ENCODE results near the gene LINGO3. TPM values are rescaled to one million over a fixed set of nuclear protein-coding genes. Genes with fewer than 3 reads are reported as not detected.

LINGO3 gene
- total RNA-seq, 2 donors from 2014 or later, result 0.20 to 1.0 TPM

GRCh38 chr19:2291185-2291751 is 16.7 kb downstream of the LINGO3 start:
- H3K36me3 ChIP-seq (ENCODE audit: control insufficient read depth, insufficient read depth, low read length), result no peaks in the 10 kb centered on the region
- no peak overlapping the region for H3K9ac ChIP-seq (ENCODE audit: extremely low read depth, low read length, poor library complexity, severe bottlenecking)
- Mint-ChIP-seq H3K27ac (no peak overlapping the region), H3K4me1 (no peaks in the 10 kb centered on the region), H3K27me3 (ENCODE audit: insufficient read depth) (peaks cover 93% of the 10 kb centered on the region), H3K36me3 (ENCODE audit: low read depth) (peaks cover 3% of the 10 kb centered on the region), H3K4me3 (peak overlapping the region; percentile 43), H3K9me3 (no peaks in the 10 kb centered on the region)
- TF ChIP-seq, protein P1, sequence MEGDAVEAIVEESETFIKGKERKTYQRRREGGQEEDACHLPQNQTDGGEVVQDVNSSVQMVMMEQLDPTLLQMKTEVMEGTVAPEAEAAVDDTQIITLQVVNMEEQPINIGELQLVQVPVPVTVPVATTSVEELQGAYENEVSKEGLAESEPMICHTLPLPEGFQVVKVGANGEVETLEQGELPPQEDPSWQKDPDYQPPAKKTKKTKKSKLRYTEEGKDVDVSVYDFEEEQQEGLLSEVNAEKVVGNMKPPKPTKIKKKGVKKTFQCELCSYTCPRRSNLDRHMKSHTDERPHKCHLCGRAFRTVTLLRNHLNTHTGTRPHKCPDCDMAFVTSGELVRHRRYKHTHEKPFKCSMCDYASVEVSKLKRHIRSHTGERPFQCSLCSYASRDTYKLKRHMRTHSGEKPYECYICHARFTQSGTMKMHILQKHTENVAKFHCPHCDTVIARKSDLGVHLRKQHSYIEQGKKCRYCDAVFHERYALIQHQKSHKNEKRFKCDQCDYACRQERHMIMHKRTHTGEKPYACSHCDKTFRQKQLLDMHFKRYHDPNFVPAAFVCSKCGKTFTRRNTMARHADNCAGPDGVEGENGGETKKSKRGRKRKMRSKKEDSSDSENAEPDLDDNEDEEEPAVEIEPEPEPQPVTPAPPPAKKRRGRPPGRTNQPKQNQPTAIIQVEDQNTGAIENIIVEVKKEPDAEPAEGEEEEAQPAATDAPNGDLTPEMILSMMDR (conservative IDR thresholded peaks at IDR 0.05), result peak; percentile 60
- H3K4me3 ChIP-seq (ENCODE audit: low read length), result no peak overlapping the region
- 1 to 3% methylated on average over 14 to 67 of the region's 67 CpGs for WGBS, 2 experiments (ENCODE audit: insufficient coverage in 1 of 2, insufficient read length in 1 of 2)
- no peaks in the 10 kb centered on the region for H3K4me1 ChIP-seq (ENCODE audit: control insufficient read depth, insufficient read depth, low read length)
- DNase-seq, result peak; percentile 90
- H3K27ac ChIP-seq (ENCODE audit: low read depth, low read length), result no peak overlapping the region
- H3K9me3 ChIP-seq (ENCODE audit: control insufficient read depth, low read length), result no peaks in the 10 kb centered on the region
- peaks cover 100% of the 10 kb centered on the region for H3K27me3 ChIP-seq (ENCODE audit: control insufficient read depth, insufficient read depth, low read length, poor library complexity, severe bottlenecking)

DNA sequence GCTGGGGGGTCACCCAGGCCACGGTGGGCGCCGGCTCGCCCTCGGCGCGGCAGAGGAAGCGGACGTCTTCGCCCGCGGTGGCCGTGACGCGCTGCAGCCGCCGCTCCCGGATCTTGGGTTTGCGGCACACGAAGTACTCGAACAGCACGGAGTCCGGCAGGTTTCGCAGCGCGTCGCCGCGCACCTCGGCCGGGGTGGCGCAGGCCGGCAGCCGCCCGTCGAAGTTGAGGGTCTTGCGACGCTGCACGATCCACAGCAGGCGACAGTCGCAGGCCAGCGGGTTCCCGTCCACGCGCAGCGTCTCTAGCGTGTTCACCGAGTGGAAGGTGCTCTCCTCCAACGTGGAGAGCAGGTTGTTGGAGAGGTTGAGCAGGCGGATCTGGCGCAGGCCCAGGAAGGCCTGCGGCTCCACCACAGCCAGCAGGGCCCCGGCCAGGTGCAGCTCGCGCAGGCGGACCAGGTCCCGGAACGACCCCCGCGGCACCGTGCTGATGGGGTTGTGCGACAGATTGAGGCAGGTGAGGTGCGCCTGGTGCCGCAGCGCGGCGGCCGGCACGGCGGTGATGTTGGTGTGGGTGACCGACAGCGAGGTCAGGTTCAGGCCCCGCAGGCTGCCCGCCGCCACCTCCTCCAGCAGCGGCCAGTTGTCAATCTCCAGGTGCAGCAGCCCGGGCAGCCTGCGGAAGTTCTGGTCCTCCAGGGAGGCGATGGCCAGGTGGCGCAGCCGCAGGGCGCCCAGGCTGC is 17.3 kb downstream of the LINGO3 start:
- no peak overlapping the region for H3K27ac Mint-ChIP-seq
- WGBS, 2 experiments (ENCODE audit: insufficient coverage in 1 of 2, insufficient read length in 1 of 2), result 10 to 12% methylated on average over 40 to 82 of the region's 82 CpGs
- H3K9me3 Mint-ChIP-seq, result no peaks in the 10 kb centered on the region
- peak; percentile 80 for DNase-seq
- Histone ChIP-seq H3K4me3 (ENCODE audit: low read length) (no peak overlapping the region), H3K9me3 (ENCODE audit: control insufficient read depth, low read length) (no peaks in the 10 kb centered on the region), H3K9ac (ENCODE audit: extremely low read depth, low read length, poor library complexity, severe bottlenecking) (no peak overlapping the region), H3K27me3 (ENCODE audit: control insufficient read depth, insufficient read depth, low read length, poor library complexity, severe bottlenecking) (peaks cover 100% of the 10 kb centered on the region), H3K27ac (ENCODE audit: low read depth, low read length) (no peak overlapping the region), H3K4me1 (ENCODE audit: control insufficient read depth, insufficient read depth, low read length) (no peaks in the 10 kb centered on the region), H3K36me3 (ENCODE audit: control insufficient read depth, insufficient read depth, low read length) (no peaks in the 10 kb centered on the region)
- TF ChIP-seq, protein P1 (conservative IDR thresholded peaks at IDR 0.05), result no peak
- H3K27me3 Mint-ChIP-seq (ENCODE audit: insufficient read depth), result peaks cover 94% of the 10 kb centered on the region
- H3K4me3 Mint-ChIP-seq, result peak overlapping the region; percentile 43
- H3K4me1 Mint-ChIP-seq, result no peaks in the 10 kb centered on the region
- peaks cover 3% of the 10 kb centered on the region for H3K36me3 Mint-ChIP-seq (ENCODE audit: low read depth)

GRCh38 chr19:2289714-2290435 is 18.1 kb downstream of the LINGO3 start:
- Histone ChIP-seq H3K4me1 (ENCODE audit: control insufficient read depth, insufficient read depth, low read length) (no peaks in the 10 kb centered on the region), H3K9me3 (ENCODE audit: control insufficient read depth, low read length) (no peaks in the 10 kb centered on the region), H3K36me3 (ENCODE audit: control insufficient read depth, insufficient read depth, low read length) (no peaks in the 10 kb centered on the region), H3K27ac (ENCODE audit: low read depth, low read length) (no peak overlapping the region), H3K27me3 (ENCODE audit: control insufficient read depth, insufficient read depth, low read length, poor library complexity, severe bottlenecking) (peaks cover 98% of the 10 kb centered on the region), H3K4me3 (ENCODE audit: low read length) (no peak overlapping the region), H3K9ac (ENCODE audit: extremely low read depth, low read length, poor library complexity, severe bottlenecking) (no peak overlapping the region)
- DNase-seq, result peak; percentile 70
- Mint-ChIP-seq H3K27ac (no peak overlapping the region), H3K27me3 (ENCODE audit: insufficient read depth) (peaks cover 94% of the 10 kb centered on the region), H3K4me3 (peak overlapping the region; percentile 38), H3K4me1 (no peaks in the 10 kb centered on the region), H3K9me3 (no peaks in the 10 kb centered on the region), H3K36me3 (ENCODE audit: low read depth) (peaks cover 3% of the 10 kb centered on the region)
- TF ChIP-seq, protein P1 (conservative IDR thresholded peaks at IDR 0.05), result no peak
- WGBS, 2 experiments (ENCODE audit: insufficient coverage in 1 of 2, insufficient read length in 1 of 2), result 4 to 8% methylated on average over 26 to 73 of the region's 74 CpGs
